ENCODE results near the gene PLSCR5.

GRCh38 chr3:146544929-146545528, 60.1 kb downstream of the PLSCR5 start:
- no peak for TF ChIP-seq POLR2A (IDR thresholded peaks at IDR 0.05)
- no peak for TF ChIP-seq CTCF (IDR thresholded peaks at IDR 0.05)
